Activated gamma-delta T cell treated with anti-CD3 and anti-CD28 coated beads, Interleukin-2, amount 50 U/mL, for 16 hours (primary cell): ENCODE data around the gene DHRS1.

Source experiments
- DNase-seq: peaks from one replicate; pipeline ENCODE4 v3.0.0-alpha.2; 2020; ENCODE audit warnings: low read depth

The DHRS1 gene

GRCh38 chr14:24309538-24310264, 10.1 kb upstream of the DHRS1 start, which contains the start of gene LTB4R2:
LTB4R2 (plus strand) TSS chr14:24310140; CDS start chr14:24310665, 525 bp downstream.
- no peak for DNase-seq

GRCh38 chr14:24308342-24309124, 9.0 kb upstream of the DHRS1 start:
- DNase-seq = no peak

- peak; percentile 33 for DNase-seq
Observed at GRCh38 chr14:24307575-24308341, 8.2 kb upstream of the DHRS1 start, which contains the start of gene CIDEB. CIDEB (minus strand) TSS chr14:24307977; CDS start chr14:24307858, 119 bp downstream.

- DNase-seq = no peak
Observed at GRCh38 chr14:24307156-24307574, 7.6 kb upstream of the DHRS1 start.

GRCh38 chr14:24304019-24304387, 4.4 kb upstream of the DHRS1 start:
- DNase-seq = no peak

GRCh38 chr14:24300326-24300980, 873 bp upstream of the DHRS1 start:
- no peak for DNase-seq

GRCh38 chr14:24298892-24299254, 707 bp downstream of the DHRS1 start:
- no peak for DNase-seq

GRCh38 chr14:24297190-24297964, 2.2 kb downstream of the DHRS1 start:
- DNase-seq = no peak

- DNase-seq = peak; percentile 57
Observed at GRCh38 chr14:24296341-24297157, 3.0 kb downstream of the DHRS1 start.

GRCh38 chr14:24293525-24293924, 6.1 kb downstream of the DHRS1 start:
- no peak for DNase-seq

GRCh38 chr14:24292118-24292807, 7.3 kb downstream of the DHRS1 start:
- DNase-seq = no peak

GRCh38 chr14:24291446-24292117, 8.0 kb downstream of the DHRS1 start:
- DNase-seq = no peak

- no peak for DNase-seq
Observed at GRCh38 chr14:24290746-24291145, 8.8 kb downstream of the DHRS1 start.

- no peak for DNase-seq
Observed at GRCh38 chr14:24289649-24290280, 9.8 kb downstream of the DHRS1 start.

- no peak for DNase-seq
Observed at GRCh38 chr14:24286996-24287395, 12.6 kb downstream of the DHRS1 start.

- DNase-seq = no peak
Observed at GRCh38 chr14:24285351-24285750, 14.2 kb downstream of the DHRS1 start.

- DNase-seq = no peak
Observed at GRCh38 chr14:24284501-24285035, 15.0 kb downstream of the DHRS1 start.

GRCh38 chr14:24283796-24284460, 15.7 kb downstream of the DHRS1 start:
- DNase-seq = no peak
